Memory B cell (primary cell): ENCODE measurements around the gene SPRN.
A peak's percentile ranks its signal among the peaks of the same experiment; 100 is the strongest.
"Not testable (repeated sequence)": the region's sequence is repeated elsewhere in the genome, so short reads cannot be mapped to it uniquely, and the experiment has no call there.

Experiments
- ATAC-seq: fragments of 150-1000 bp; cut with Tn5 transposase; 2 replicates; pipeline ENCODE4 v1.10.0; 2021; ENCODE audit warnings: low read depth, mild to moderate bottlenecking, moderate library complexity
- DNase-seq, 2 donors: peaks; one replicate each; pipeline ENCODE4 v3.0.0; 2022; ENCODE audit warnings: low spot score in 2 of 2
- H3K27ac Mint-ChIP-seq: one replicate; pipeline ENCODE4 v1.8.0; 2022; ENCODE audit warnings: mild to moderate bottlenecking, moderate library complexity, mixed read lengths
- H3K27me3 Mint-ChIP-seq: one replicate; pipeline ENCODE4 v1.8.0; 2022; ENCODE audit warnings: mixed read lengths
- H3K36me3 Mint-ChIP-seq: one replicate; pipeline ENCODE4 v1.8.0; 2022; ENCODE audit warnings: mild to moderate bottlenecking, mixed read lengths
- H3K4me1 Mint-ChIP-seq: one replicate; pipeline ENCODE4 v1.8.0; 2022; ENCODE audit warnings: mixed read lengths
- H3K4me3 Mint-ChIP-seq: one replicate; pipeline ENCODE4 v1.8.0; 2022; ENCODE audit warnings: mild to moderate bottlenecking, moderate library complexity, mixed read lengths
- H3K9me3 Mint-ChIP-seq: one replicate; pipeline ENCODE4 v1.8.0; 2022; ENCODE audit warnings: mixed read lengths

Gene SPRN

GRCh38 chr10:133415752-133416151 is 8.7 kb downstream of the SPRN start:
- Mint-ChIP-seq H3K9me3 (peaks cover 13% of the 10 kb centered on the region), H3K36me3 (peaks cover 44% of the 10 kb centered on the region), H3K4me1 (no peaks in the 10 kb centered on the region), H3K27me3 (no peaks in the 10 kb centered on the region), H3K27ac (no peak overlapping the region), H3K4me3 (no peak overlapping the region)
- DNase-seq (no peak), ATAC-seq (no peak)

- H3K4me1 Mint-ChIP-seq, H3K27ac Mint-ChIP-seq, DNase-seq, H3K27me3 Mint-ChIP-seq, H3K4me3 Mint-ChIP-seq, ATAC-seq: not testable (repeated sequence)
- Mint-ChIP-seq H3K9me3 (peaks cover 14% of the 10 kb centered on the region), H3K36me3 (peaks cover 50% of the 10 kb centered on the region)
Observed at GRCh38 chr10:133414401-133414800, 10.0 kb downstream of the SPRN start.

- Mint-ChIP-seq H3K4me1 (peaks cover 11% of the 10 kb centered on the region), H3K27me3 (no peaks in the 10 kb centered on the region), H3K4me3 (no peak overlapping the region), H3K27ac (no peak overlapping the region), H3K36me3 (peaks cover 61% of the 10 kb centered on the region), H3K9me3 (peaks cover 14% of the 10 kb centered on the region)
- DNase-seq = no peak
- no peak for ATAC-seq
Observed at GRCh38 chr10:133412381-133412711, 12.1 kb downstream of the SPRN start.

- no peak for ATAC-seq
- H3K4me1 Mint-ChIP-seq = peaks cover 11% of the 10 kb centered on the region
- no peak for DNase-seq
- no peaks in the 10 kb centered on the region for H3K27me3 Mint-ChIP-seq
- no peak overlapping the region for H3K27ac Mint-ChIP-seq
- H3K4me3 Mint-ChIP-seq = no peak overlapping the region
- peaks cover 14% of the 10 kb centered on the region for H3K9me3 Mint-ChIP-seq
- peaks cover 67% of the 10 kb centered on the region for H3K36me3 Mint-ChIP-seq
Observed at GRCh38 chr10:133411523-133412380, 12.7 kb downstream of the SPRN start.

GRCh38 chr10:133405844-133406527 is 18.4 kb downstream of the SPRN start:
- peak overlapping the region; percentile 56 for H3K27ac Mint-ChIP-seq
- H3K27me3 Mint-ChIP-seq = no peaks in the 10 kb centered on the region
- H3K36me3 Mint-ChIP-seq = peaks cover 48% of the 10 kb centered on the region
- H3K9me3 Mint-ChIP-seq = peaks cover 2% of the 10 kb centered on the region
- peak; percentile 26 for ATAC-seq
- no peak for DNase-seq
- H3K4me1 Mint-ChIP-seq = peaks cover 35% of the 10 kb centered on the region
- peak overlapping the region; percentile 3 for H3K4me3 Mint-ChIP-seq

- Mint-ChIP-seq H3K27ac (peak overlapping the region; percentile 56), H3K4me1 (peaks cover 40% of the 10 kb centered on the region), H3K4me3 (no peak overlapping the region), H3K9me3 (no peaks in the 10 kb centered on the region), H3K36me3 (peaks cover 46% of the 10 kb centered on the region), H3K27me3 (no peaks in the 10 kb centered on the region)
- ATAC-seq (no peak), DNase-seq (no peak)
Observed at GRCh38 chr10:133405272-133405671, 19.2 kb downstream of the SPRN start.

GRCh38 chr10:133403784-133404183 is 20.6 kb downstream of the SPRN start:
- no peak for DNase-seq
- Mint-ChIP-seq H3K9me3 (no peaks in the 10 kb centered on the region), H3K4me3 (no peak overlapping the region), H3K27me3 (no peaks in the 10 kb centered on the region), H3K27ac (no peak overlapping the region), H3K36me3 (peaks cover 38% of the 10 kb centered on the region), H3K4me1 (peaks cover 36% of the 10 kb centered on the region)
- no peak for ATAC-seq

GRCh38 chr10:133403359-133403758 is 21.1 kb downstream of the SPRN start:
- Mint-ChIP-seq H3K9me3 (no peaks in the 10 kb centered on the region), H3K36me3 (peaks cover 37% of the 10 kb centered on the region), H3K27ac (no peak overlapping the region), H3K4me3 (no peak overlapping the region), H3K4me1 (peaks cover 36% of the 10 kb centered on the region), H3K27me3 (no peaks in the 10 kb centered on the region)
- ATAC-seq (no peak), DNase-seq (no peak)

GRCh38 chr10:133401981-133402725 is 22.3 kb downstream of the SPRN start:
- DNase-seq = no peak
- no peak for ATAC-seq
- Mint-ChIP-seq H3K4me3 (no peak overlapping the region), H3K36me3 (peaks cover 36% of the 10 kb centered on the region), H3K27me3 (no peaks in the 10 kb centered on the region), H3K4me1 (peaks cover 34% of the 10 kb centered on the region), H3K9me3 (no peaks in the 10 kb centered on the region), H3K27ac (no peak overlapping the region)

GRCh38 chr10:133401500-133401899 is 22.9 kb downstream of the SPRN start:
- peak overlapping the region; percentile 75 for H3K27ac Mint-ChIP-seq
- no peaks in the 10 kb centered on the region for H3K27me3 Mint-ChIP-seq
- peak overlapping the region; percentile 52 for H3K4me3 Mint-ChIP-seq
- no peak for ATAC-seq
- no peaks in the 10 kb centered on the region for H3K9me3 Mint-ChIP-seq
- H3K36me3 Mint-ChIP-seq = peaks cover 35% of the 10 kb centered on the region
- no peak for DNase-seq
- peaks cover 37% of the 10 kb centered on the region for H3K4me1 Mint-ChIP-seq

GRCh38 chr10:133400624-133401424 is 23.6 kb downstream of the SPRN start:
- ATAC-seq (peak; percentile 90), DNase-seq (no peak)
- Mint-ChIP-seq H3K9me3 (no peaks in the 10 kb centered on the region), H3K36me3 (peaks cover 35% of the 10 kb centered on the region), H3K4me3 (peak overlapping the region; percentile 52), H3K27me3 (no peaks in the 10 kb centered on the region), H3K27ac (peak overlapping the region; percentile 75), H3K4me1 (peaks cover 33% of the 10 kb centered on the region)

- DNase-seq = no peak
- H3K4me1 Mint-ChIP-seq = peaks cover 32% of the 10 kb centered on the region
- ATAC-seq = no peak
- peaks cover 34% of the 10 kb centered on the region for H3K36me3 Mint-ChIP-seq
- no peaks in the 10 kb centered on the region for H3K27me3 Mint-ChIP-seq
- H3K4me3 Mint-ChIP-seq = no peak overlapping the region
- no peaks in the 10 kb centered on the region for H3K9me3 Mint-ChIP-seq
- H3K27ac Mint-ChIP-seq = no peak overlapping the region
Observed at GRCh38 chr10:133399123-133399601, 25.3 kb downstream of the SPRN start.

GRCh38 chr10:133397938-133398337 is 26.5 kb downstream of the SPRN start:
- no peak for ATAC-seq
- H3K27ac Mint-ChIP-seq = no peak overlapping the region
- no peaks in the 10 kb centered on the region for H3K9me3 Mint-ChIP-seq
- no peak for DNase-seq
- H3K4me3 Mint-ChIP-seq = no peak overlapping the region
- H3K36me3 Mint-ChIP-seq = peaks cover 27% of the 10 kb centered on the region
- peaks cover 27% of the 10 kb centered on the region for H3K4me1 Mint-ChIP-seq
- no peaks in the 10 kb centered on the region for H3K27me3 Mint-ChIP-seq
